Right renal pelvis (tissue), 4 donors: Measurements from ENCODE around the gene CCDC106. TPM values are rescaled to one million over a fixed set of nuclear protein-coding genes. Genes with fewer than 3 reads are reported as not detected.

Experiments
- DNase-seq, 4 donors: peaks; one replicate each; pipeline ENCODE4 v3.0.0-alpha.2; 2013; ENCODE audit warnings: low read depth in 4 of 4, low spot score in 3 of 4, missing footprints in 1 of 4
- polyA plus RNA-seq, 4 donors: library from polyadenylated mRNA; unstranded; fragments of 120-200 nt; gene quantifications; one replicate each; pipeline ENCODE4 v1.2.1, GENCODE V29; 2013; ENCODE audit not compliant: insufficient read length in 4 of 4

The CCDC106 gene
- polyA plus RNA-seq, 4 donors, result 19.5 to 26.7 (median 21.3) TPM

DNA sequence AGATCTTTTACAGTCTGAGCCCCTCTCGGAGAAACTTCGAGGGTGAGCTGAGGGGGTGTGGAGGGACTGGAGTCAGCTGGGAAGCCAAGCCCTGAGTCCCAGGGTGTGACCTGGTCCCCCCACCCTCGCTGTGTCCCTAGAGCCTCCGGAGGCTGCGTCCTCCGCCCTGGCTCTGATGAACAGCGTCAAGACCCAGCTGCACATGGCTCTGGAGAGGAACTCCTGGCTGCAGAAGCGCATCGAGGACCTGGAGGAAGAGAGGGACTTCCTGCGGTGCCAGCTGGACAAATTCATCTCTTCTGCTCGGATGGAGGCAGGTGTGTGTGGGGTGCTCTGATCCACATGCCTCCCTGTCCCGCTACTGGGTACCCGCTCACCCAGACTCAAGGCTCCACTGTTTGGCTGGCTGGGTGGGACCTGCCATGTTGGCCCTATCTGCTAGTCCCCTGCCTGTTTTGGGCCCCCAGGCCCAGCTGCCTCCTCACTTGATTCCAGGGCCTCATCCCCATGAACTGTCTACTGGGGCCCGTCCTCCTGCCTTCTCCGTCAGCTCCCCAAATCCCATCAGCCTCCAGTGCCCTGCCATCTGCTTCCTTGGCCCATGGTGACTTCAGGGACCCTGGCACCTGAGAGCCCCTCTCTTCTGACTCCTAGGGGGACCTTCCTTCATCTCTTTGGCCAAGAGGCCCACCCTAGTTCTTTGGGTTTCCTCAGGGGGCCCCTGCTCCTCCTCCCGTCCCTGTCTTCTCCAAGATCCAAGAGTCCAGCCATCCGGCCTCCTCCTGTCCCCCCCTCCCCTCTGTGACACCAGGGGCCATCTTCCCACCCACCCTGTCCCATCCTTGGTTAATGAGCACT, 1.5 kb downstream of the CCDC106 start:
- DNase-seq, result no peak

DNA sequence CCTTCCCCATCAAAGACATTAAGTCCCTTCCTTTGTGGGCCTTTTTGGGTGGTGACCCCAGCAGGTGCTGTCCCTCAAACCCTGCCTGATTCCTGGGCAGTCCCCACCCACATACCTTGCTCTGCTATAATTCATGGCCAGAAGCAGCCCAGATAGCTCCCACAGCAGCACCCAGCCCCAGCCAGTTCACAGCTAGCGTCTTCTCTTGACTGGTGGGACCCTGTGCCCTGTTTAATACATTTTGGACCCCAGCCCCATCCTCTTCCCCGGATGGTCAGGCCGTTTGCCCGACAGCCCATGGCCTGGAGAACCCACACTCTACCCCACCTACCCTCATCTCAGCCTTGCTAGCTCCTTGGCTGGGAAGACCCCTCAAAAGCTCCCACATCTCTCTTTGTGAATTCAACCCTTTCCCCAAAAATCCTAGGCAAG, 2.1 kb downstream of the CCDC106 start:
- no peak for DNase-seq

DNA sequence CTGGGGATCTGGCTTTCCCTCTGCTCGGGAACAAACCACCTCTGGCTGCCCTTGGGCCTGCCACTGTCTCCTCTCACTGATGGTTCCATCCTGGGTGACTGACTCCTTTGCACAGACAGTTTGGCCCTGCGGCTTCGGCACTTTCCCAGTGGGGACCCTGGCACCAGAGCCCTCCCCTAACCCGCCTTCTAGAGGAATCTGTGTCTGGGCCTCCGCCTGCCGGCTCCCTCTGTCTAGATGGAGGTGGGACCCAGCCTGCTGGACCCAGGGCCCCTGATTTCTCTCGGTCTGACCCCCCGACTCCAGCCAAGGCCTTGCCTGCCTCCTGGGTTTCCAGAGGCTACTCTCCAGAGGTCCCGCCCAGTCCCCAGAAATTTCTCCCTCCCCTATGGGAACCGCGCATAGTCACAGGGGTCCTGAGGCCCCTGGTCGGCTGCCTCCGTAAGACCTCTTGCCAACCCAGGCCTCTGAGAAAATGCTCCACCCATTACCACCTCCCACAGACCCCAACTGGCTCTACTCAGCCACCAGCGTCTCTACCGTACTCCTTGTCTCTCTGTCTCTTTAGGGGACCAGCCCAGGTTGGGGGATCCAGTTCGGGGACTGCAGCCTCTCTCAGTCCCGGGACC, 2.7 kb downstream of the CCDC106 start:
- DNase-seq, result no peak

DNA sequence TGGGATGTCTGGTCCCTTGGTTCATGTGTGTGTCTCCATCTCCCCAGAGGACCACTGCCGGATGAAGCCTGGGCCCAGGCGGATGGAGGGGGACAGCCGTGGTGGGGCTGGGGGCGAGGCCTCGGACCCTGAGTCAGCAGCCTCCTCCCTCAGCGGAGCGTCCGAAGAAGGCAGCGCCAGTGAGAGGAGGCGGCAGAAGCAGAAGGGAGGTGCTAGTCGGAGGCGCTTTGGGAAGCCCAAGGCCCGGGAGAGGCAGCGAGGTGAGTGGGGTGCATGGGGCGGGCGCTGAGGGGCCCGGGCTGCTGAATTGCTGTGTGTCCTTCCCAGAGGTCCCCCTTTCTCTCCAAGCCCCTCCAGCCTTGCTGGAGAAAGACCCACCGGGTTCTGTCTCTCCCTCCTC, 3.2 kb downstream of the CCDC106 start:
- no peak for DNase-seq

DNA sequence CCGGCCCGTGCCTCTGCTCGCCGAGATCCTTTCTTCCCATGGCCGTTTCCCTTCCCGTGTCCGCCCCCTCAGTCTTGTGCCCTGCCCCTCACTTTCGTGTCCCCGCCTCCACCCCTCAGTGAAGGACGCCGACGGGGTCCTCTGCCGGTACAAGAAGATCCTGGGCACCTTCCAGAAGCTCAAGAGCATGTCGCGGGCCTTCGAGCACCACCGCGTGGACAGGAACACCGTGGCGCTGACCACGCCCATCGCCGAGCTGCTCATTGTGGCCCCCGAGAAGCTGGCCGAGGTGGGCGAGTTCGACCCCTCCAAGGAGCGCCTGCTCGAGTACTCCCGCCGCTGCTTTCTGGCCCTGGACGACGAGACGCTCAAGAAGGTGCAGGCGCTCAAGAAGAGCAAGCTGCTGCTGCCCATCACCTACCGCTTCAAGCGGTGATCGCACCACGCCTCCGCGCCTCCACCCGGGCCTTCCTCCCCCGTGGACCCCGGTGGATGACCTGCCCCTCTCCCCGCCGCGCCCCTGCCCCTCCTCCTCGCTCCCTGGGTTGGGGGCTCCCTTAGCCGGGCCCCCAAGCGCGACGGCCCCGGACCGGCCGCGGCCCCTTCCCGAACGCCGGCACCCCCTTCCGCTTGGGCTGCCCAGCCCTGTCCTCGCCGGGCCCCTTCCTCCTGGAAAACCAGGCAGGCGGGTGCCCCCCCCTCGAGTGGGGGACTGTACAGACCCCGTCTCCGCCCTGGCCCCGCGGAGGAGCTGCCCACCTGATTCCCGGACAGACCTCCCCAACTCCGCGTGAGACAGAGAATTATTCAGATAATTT, 4.5 kb downstream of the CCDC106 start:
- DNase-seq, result no peak

DNA sequence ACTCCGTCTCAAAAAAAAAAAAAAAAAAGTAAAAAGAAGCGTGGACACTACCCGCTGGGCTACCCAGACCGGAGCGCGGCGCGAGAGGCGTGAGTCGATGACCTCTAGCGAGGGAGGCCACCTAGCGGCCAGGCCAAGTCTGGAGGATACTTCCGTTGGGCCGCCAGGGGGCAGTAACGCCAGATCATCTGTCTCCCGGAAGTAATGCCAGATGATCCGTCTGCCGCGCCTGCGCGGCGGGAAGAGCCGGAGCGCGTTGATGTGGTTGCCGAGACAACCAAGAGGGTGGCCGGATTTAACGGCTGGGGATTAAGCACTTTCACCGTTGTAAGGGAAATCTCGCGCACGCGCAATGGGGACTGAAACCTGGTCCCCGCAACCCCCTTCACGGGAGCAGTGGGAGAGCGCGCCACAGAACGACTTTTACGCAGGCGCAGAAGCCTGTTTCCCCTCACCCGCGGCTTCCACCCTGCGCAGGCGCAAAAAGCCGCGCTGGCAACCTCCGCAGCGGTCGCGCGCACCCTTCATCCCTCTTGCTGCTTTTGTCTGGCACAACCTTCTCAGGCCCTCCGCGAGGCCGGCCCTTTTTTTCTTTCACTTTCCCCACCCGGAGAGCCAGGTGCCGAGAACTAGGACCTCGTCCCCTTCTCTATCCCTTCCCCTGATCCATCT, 5.8 kb downstream of the CCDC106 start:
- peak; percentile 98 to 100 (median 99) for DNase-seq

DNA sequence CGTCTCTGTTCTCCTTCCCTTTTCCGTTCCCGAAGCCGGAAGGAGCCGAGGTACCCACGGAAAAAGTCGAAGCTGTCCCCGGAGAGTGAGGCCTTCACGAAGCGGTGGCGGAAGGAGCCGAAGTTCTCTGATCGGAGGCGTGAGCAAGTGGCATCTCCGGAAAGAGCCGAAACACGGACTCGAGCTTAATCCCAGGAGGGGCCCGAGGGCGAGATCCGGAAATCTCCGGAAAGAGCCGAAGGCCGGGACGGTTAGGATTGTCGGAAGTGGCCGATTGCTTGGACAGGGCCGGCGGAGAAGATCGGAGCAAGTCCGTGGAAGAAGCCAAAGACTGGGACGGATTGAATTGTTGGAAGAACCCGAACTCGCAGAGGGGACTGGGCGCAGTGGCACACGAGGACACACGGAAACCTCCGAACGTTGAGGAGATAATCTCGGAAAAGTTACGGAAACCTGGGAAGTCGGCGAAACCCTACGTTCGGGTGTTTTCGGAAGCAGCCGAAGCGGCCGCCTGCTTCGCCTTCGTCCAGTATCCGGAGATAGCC, 6.4 kb downstream of the CCDC106 start:
- DNase-seq, result peak; percentile 98 to 100 (median 100)

DNA sequence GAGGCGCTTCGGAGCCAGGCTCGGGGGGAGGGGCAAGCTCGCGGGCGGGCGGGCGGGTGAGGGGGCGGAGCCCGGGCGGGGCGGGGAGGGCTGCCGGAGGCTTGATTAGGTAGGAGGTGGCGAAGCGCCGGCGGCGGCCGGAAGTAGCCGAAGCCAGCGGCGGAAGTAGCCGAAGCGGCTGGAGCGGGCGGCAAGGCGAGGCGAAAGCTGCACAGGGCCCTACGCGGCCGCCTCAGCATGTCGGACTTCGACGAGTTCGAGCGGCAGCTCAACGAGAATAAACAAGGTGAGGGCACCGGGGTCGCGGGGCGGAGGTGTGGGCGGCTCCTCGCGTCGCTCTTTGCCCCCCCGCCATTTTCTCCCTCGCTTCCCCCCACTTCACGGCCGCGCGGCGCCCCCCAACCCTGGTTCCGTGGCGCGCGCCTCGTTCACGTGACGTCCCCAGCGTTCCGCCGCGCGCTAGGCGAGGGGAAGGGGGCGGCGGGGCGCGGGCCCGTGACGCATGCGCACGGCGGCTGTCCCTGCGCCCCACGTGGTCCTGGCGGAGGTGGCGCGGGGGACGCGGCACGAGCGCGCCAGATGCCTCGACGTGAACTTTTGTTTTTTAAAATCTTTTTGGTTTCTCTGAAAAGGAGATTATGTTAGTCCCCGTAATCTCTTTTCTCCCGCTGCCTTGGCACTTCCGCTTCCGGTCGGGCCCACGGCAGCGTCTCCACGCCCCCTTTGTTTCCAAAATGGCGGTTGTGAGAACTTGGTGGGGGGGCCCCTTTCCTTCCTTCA, 7.0 kb downstream of the CCDC106 start, which contains the start of gene U2AF2:
U2AF2 (plus strand) TSS at position 168 of the 780 bp plus-strand sequence; CDS start at position 238, 70 bp downstream.
- peak in 3 of 4 donors; percentile 88 to 95 (median 90) for DNase-seq

DNA sequence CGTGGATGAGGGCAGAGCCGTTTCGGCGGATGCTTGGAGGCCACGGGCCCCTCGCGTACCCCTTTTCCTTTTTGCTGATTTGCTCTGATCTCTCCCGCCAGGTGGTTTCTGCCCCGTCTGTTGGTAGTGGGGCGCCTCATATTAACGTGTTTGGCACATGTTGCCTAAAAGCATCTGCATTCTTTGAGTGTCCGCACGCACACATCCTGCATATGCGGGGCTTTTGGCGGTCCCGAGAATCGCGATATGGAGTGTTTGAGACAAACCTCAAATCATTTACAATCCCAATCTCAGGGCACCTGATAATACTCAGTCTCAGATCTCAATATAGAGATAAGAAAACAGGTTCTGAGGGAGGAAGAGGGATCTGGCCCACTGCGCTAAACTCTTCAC, 7.6 kb downstream of the CCDC106 start:
- no peak for DNase-seq

DNA sequence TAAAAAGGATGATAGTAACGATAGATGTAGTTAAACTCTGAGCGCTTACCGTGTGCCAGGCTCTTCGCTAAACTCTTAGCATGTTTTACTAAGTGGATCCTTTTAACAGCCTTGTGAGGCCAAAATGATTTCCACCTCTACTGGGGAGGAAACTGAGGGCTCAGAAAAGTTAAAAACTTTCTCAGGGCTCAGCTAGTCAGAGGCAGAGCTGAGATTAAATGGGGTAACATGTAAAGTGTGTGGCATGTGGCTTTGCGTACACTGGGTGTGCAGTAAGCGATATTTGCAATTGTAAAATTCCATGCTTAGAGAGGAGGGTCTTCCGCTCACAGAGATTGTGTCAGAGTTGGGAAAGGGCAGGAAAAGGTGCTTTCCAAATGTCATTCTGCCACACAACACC, 8.5 kb downstream of the CCDC106 start:
- DNase-seq, result no peak

DNA sequence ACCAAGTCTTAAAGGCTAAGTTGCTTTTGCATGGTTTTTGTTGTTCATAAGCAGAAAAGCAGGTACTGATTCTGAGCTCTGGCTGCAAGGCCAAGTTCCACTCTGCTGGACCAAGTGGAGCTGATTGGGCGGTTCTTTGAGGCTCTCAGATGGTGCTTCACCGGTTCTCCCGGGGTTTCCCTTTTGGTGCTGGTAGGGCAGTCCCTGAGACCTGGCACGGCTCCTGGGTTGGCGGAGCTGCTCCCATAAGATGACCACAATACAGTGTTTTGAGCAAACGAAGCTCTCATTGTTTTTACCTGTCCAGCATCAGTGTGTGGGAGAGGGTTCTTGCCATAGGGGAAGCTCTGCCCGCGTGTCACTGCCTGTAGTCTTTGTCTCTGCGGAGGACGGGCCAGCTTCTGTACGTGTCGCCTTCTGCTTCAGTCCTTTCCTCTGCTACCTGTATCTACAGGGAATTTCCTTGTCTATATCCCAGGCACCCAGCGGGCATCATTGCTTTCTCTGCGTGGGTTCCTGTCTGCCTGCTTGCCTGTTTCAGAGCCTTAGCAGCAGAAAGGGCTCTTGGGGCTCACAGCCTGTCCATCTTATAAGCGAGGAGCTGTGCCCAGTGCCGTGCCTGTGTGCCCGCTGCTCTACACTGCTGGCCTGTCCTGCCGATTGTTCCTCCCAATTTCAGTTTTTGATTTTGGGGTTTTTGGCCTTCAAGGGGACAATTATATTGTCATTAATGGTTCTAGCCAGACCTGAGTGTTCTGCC, 9.2 kb downstream of the CCDC106 start:
- no peak for DNase-seq

DNA sequence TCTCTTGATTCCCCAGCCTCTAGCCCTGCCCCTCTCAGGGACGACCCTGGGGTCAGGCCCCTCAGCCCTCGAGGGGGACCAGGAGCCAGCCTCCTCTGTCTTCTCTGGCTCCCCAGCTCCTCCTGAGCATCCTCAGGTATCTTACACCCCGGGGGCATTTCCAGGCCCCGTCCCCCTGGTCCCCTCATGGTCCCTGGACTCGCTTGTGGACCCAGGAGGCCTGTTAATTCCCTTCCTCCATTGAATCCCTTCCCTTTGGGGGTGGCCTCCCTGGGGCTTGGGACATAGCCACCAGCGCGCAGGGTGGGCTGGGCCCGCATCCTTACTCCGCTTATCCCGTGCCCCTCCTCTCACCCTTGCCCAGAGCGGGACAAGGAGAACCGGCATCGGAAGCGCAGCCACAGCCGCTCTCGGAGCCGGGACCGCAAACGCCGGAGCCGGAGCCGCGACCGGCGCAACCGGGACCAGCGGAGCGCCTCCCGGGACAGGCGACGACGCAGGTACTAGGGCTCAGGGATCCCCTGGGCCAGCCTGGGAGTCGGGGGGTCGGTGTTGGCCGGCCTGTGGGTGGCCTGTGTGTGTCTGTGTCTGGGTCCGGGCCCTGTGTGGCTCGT, 10.9 kb downstream of the CCDC106 start:
- no peak for DNase-seq

DNA sequence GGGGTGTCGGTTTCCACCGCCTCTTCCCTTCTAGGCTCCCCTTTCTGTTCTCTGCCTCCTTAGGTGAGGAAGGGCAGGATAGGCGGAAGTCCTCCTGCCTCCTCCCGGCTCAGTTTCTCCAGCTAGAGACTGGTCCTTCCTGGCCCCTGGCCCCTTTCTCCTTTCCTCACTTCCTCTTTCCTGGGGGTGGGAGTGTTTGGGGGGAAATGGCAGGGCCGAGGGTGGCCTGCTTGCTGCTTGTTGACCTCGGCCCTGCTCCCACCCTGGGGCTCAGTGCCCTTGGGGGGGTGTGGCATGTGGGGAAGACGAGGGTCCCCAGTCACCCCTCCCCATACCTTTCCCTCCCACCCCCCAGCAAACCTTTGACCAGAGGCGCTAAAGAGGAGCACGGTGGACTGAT, 11.8 kb downstream of the CCDC106 start:
- no peak for DNase-seq

DNA sequence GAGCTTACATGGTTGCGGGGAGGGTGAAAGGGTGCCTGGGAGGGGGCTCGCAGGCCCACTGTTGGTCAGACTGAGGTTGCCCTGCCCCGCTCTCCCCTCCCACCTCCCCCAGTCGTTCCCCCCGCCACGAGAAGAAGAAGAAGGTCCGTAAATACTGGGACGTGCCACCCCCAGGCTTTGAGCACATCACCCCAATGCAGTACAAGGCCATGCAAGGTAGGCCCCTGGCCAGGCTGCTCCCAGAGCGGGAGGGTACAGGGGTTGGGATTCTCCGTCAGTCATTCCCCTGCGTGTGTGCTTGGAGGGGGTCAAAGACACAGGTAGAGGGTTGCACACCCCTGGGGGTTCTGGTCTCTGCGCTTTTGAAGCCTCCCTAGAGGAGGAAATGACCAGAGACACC, 12.4 kb downstream of the CCDC106 start:
- no peak for DNase-seq

DNA sequence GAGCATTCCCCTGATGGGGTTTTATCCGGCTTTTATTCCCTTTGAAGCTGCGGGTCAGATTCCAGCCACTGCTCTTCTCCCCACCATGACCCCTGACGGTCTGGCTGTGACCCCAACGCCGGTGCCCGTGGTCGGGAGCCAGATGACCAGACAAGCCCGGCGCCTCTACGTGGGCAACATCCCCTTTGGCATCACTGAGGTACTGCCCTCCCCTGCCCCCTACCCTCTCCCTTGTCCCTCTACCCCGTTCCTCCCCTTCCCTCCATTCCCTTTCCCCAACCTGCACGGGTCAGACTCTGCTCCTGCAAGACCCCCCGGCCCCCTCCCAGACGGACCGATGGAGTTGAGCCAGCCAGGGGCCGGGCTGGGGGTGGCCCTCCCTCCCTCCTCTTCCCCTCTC, 13.0 kb downstream of the CCDC106 start:
- DNase-seq, result no peak

DNA sequence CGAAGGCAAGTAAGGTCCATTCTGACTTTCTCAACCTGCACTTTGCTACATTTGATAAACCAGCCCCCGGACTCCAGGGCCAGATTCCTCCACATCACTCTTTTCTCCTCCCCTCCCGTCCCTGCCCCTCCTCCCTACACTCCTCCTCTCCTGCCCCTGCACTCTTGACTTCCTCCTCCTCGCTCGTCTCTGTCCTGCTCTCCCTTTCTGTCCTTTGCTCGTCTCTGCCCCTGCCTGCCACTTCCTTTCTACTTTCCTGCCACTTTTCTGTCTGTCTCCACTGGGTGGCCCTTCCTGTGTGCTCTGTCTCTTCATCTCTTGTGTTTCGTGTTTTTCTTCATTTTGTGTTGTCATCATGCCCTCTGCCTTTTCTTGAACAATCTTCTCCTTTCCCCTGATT, 13.8 kb downstream of the CCDC106 start:
- no peak for DNase-seq

DNA sequence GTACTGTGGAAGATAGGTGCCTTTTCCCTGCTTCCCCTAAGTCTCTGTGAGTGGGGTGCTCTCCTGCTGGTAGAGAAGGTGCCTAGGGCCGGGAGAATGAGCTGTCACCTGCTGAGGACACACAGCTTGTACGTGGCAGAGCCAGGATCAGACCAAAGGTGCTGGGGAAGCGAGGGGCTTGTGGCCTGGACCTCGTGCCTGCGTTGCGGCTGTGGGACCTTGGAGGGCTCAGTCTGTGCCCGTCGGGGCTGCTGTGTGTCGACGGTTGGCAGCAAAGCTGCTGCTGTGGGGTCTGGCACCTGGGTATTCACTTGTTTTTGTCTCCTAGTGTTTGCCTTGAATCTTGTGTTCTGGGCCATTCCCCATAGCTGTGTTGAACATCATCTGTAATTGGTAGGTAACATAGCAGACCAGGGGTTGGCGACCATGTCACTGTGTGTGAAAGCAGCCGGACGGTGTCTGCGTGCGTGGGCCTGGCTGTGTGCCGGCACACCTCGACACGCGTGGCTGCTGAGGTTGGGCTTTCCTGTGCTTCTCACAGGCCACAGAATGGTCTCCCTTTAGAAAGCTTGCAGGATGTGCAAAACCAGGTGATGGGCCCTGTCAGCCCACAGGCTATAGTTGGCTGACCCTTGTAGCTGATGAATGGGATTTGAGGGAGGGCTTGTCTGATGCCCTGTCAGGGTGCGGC, 16.0 kb downstream of the CCDC106 start:
- no peak for DNase-seq
